Transverse colon (tissue), 4 donors: ENCODE measurements around the gene NUDT4. TPM values are rescaled to one million over a fixed set of nuclear protein-coding genes. Genes with fewer than 3 reads are reported as not detected.
A peak's percentile ranks its signal among the peaks of the same experiment; 100 is the strongest.
"Not testable (repeated sequence)": the region's sequence is repeated elsewhere in the genome, so short reads cannot be mapped to it uniquely, and the experiment has no call there.

Experiments used
- DNase-seq: peaks from one replicate; pipeline ENCODE4 v3.0.0-alpha.2; 2019
- H3K27ac ChIP-seq, 4 donors: fragments of 200-600 bp; sonication (generic); 2 replicates each; pipeline ENCODE4 v1.5.1; 2016 to 2018; ENCODE audit warnings: inconsistent platforms in 4 of 4
- H3K27me3 ChIP-seq: fragments of 200-600 bp; sonication (generic); 2 replicates; pipeline ENCODE4 v1.5.1; 2017; ENCODE audit warnings: inconsistent platforms
- H3K36me3 ChIP-seq, 4 donors: fragments of 200-600 bp; sonication (generic); 2 replicates each; pipeline ENCODE4 v1.5.1; 2017 to 2019; ENCODE audit warnings: inconsistent platforms in 4 of 4
- H3K4me1 ChIP-seq, 4 donors: fragments of 200-600 bp; sonication (generic); 2 replicates each; pipeline ENCODE4 v1.5.1; 2017 to 2020; ENCODE audit warnings: inconsistent platforms in 4 of 4
- H3K4me3 ChIP-seq, 4 donors: fragments of 200-600 bp; sonication (generic); 1 replicate in 1 of 4; 2 replicates in 3 of 4; pipeline versions ENCODE4 v1.5.1 to v1.6.1; 2017 to 2019; ENCODE audit warnings: inconsistent platforms in 4 of 4
- H3K9me3 ChIP-seq, 2 donors: fragments of 200-600 bp; sonication (generic); 2 replicates each; pipeline ENCODE4 v1.5.1; 2017 to 2019; ENCODE audit warnings: inconsistent platforms in 2 of 2
- CTCF ChIP-seq, 5 experiments: fragments of 200-600 bp in 3 of 5; fragments of 450-650 bp in 2 of 5; sonication (generic) in 3 of 5; IDR thresholded peaks; 1 replicate in 2 of 5; 2 replicates in 3 of 5; pipeline ENCODE4 v1.5.1; 2016 to 2017; ENCODE audit warnings: antibody characterized with exemption in 5 of 5, inconsistent platforms in 3 of 5, mild to moderate bottlenecking in 2 of 5, moderate library complexity in 1 of 5
- EP300 ChIP-seq: sonication (generic); formaldehyde crosslinking; IDR thresholded peaks from one replicate; pipeline ENCODE4 v1.6.1; 2017; ENCODE audit warnings: antibody characterized with exemption, low read depth
- POLR2A ChIP-seq: fragments of 450-650 bp; IDR thresholded peaks from one replicate; pipeline ENCODE4 v1.6.1; 2016; ENCODE audit warnings: antibody characterized with exemption, mild to moderate bottlenecking, moderate library complexity
- POLR2AphosphoS5 ChIP-seq, 3 donors: sonication (generic); formaldehyde crosslinking; IDR thresholded peaks; one replicate each; pipeline ENCODE4 v1.6.1; 2016; ENCODE audit warnings: antibody characterized with exemption in 3 of 3
- WGBS, 2 donors: methylation state at CpG; one replicate each; pipeline ENCODE4 v1.1.5; 2018; ENCODE audit warnings: low coverage in 1 of 2; 5-methylcytosine and 5-hydroxymethylcytosine counted together
- in situ Hi-C, 4 donors: fragments of 200-750 bp; cut with MboI; loops; one replicate each; pipeline versions ENCODE4 v1.15.0 to v1.15.1; 2017; ENCODE audit warnings: low sequenced_read_pairs in 3 of 4, low pct_ligation_motif_present in 1 of 4, low pct_unique_long_range_greater_than_20kb in 1 of 4
- intact Hi-C: fragments of 100-400 bp; cut with DNase I; formaldehyde crosslinking; loops from one replicate; pipeline ENCODE4 v1.15.1; 2023; ENCODE audit warnings: low total_unique reads
- total RNA-seq, 4 donors: library from RNA; depleted of rRNA; stranded (reverse); fragments of >200 nt; gene quantifications; one replicate each; pipeline ENCODE4 v1.1.0, GENCODE V29; 2016

NUDT4 gene
- total RNA-seq, 4 donors from 2014 or later, result 65.3 to 111 (median 90.9) TPM

- peaks cover 0 to 27% (median 4%) of the 10 kb centered on the region in 4 donors for H3K36me3 ChIP-seq
- no peaks in the 10 kb centered on the region for H3K9me3 ChIP-seq
- DNase-seq, result no peak
- intact Hi-C loops (no loop called here), in situ Hi-C loops (loop anchor here in 1 of 4 donors (10.0 kb wide), 1 partner anchor 413 kb away; no protein-coding TSS in a partner anchor)
- TF ChIP-seq EP300 (no peak), CTCF (IDR thresholded peaks at IDR 0.05) (no peak), POLR2AphosphoS5 (IDR thresholded peaks at IDR 0.05) (no peak), POLR2A (no peak)
- H3K27ac ChIP-seq, result no peak overlapping the region
- H3K4me1 ChIP-seq, result peaks cover 0 to 16% (median 7%) of the 10 kb centered on the region in 4 donors
- H3K4me3 ChIP-seq, result no peak overlapping the region
- no peaks in the 10 kb centered on the region for H3K27me3 ChIP-seq
- 44 to 69% methylated on average over 12 of the region's 12 CpGs for WGBS, 2 donors
These were observed 19.7 kb downstream of the NUDT4 start for GRCh38 chr12:93397412-93397811.

- H3K9me3 ChIP-seq, intact Hi-C loops, H3K4me3 ChIP-seq: not testable (repeated sequence)
These were observed 21.6 kb downstream of the NUDT4 start for GRCh38 chr12:93399183-93399863.

GRCh38 chr12:93402333-93403311 is 24.9 kb downstream of the NUDT4 start:
- intact Hi-C loops (no loop called here), in situ Hi-C loops (loop anchor here in 3 of 4 donors (25.0 kb wide), 3 partner anchors 415 to 615 kb away; no protein-coding TSS in a partner anchor)
- no peak for TF ChIP-seq EP300
- peak in 1 of 3 donors; percentile 29 for TF ChIP-seq POLR2AphosphoS5 (IDR thresholded peaks at IDR 0.05)
- 82 to 91% methylated on average over 7 to 11 of the region's 11 CpGs for WGBS, 2 donors
- DNase-seq, result no peak
- H3K36me3 ChIP-seq, result peaks cover 0 to 21% (median 0%) of the 10 kb centered on the region in 4 donors
- H3K4me1 ChIP-seq, result no peaks in the 10 kb centered on the region
- no peak overlapping the region for H3K27ac ChIP-seq
- H3K27me3 ChIP-seq, result no peaks in the 10 kb centered on the region
- no peak overlapping the region for H3K4me3 ChIP-seq
- H3K9me3 ChIP-seq, result no peaks in the 10 kb centered on the region

More at GRCh38 chr12:93399183-93399863, 21.6 kb downstream of the NUDT4 start:
- no CpG with 5 or more reads among the region's 5 CpGs for WGBS, 2 donors
- DNase-seq, H3K27me3 ChIP-seq, H3K27ac ChIP-seq: not testable (repeated sequence)
- in situ Hi-C loops, result loop anchor here in 1 of 4 donors (10.0 kb wide), 1 partner anchor 415 kb away; no protein-coding TSS in a partner anchor
- peaks cover 0 to 35% (median 4%) of the 10 kb centered on the region in 4 donors for H3K36me3 ChIP-seq
- H3K4me1 ChIP-seq, result peaks cover 0 to 16% (median 7%) of the 10 kb centered on the region in 4 donors

- 72 to 85% methylated on average over 6 to 7 of the region's 7 CpGs for WGBS, 2 donors
- no peak for DNase-seq
- in situ Hi-C loops, result loop anchor here in 3 of 4 donors (25.0 kb wide), 3 partner anchors 417 to 617 kb away; no protein-coding TSS in a partner anchor
These were observed 26.5 kb downstream of the NUDT4 start for GRCh38 chr12:93403988-93404803.

More at GRCh38 chr12:93403988-93404803, 26.5 kb downstream of the NUDT4 start:
- intact Hi-C loops, result no loop called here
- H3K4me1 ChIP-seq, result no peaks in the 10 kb centered on the region
- no peaks in the 10 kb centered on the region for H3K27me3 ChIP-seq
- H3K4me3 ChIP-seq, result no peak overlapping the region
- H3K36me3 ChIP-seq, result peaks cover 0 to 9% (median 0%) of the 10 kb centered on the region in 4 donors
- no peaks in the 10 kb centered on the region for H3K9me3 ChIP-seq
- H3K27ac ChIP-seq, result no peak overlapping the region
- TF ChIP-seq EP300 (no peak), CTCF (IDR thresholded peaks at IDR 0.05) (no peak), POLR2A (no peak), POLR2AphosphoS5 (IDR thresholded peaks at IDR 0.05) (no peak)
